ENCODE results near the gene TEF. TPM values are rescaled to one million over a fixed set of nuclear protein-coding genes. Genes with fewer than 3 reads are reported as not detected.

TEF gene, protein sequence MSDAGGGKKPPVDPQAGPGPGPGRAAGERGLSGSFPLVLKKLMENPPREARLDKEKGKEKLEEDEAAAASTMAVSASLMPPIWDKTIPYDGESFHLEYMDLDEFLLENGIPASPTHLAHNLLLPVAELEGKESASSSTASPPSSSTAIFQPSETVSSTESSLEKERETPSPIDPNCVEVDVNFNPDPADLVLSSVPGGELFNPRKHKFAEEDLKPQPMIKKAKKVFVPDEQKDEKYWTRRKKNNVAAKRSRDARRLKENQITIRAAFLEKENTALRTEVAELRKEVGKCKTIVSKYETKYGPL
- total RNA-seq: 8.9 TPM

DNA sequence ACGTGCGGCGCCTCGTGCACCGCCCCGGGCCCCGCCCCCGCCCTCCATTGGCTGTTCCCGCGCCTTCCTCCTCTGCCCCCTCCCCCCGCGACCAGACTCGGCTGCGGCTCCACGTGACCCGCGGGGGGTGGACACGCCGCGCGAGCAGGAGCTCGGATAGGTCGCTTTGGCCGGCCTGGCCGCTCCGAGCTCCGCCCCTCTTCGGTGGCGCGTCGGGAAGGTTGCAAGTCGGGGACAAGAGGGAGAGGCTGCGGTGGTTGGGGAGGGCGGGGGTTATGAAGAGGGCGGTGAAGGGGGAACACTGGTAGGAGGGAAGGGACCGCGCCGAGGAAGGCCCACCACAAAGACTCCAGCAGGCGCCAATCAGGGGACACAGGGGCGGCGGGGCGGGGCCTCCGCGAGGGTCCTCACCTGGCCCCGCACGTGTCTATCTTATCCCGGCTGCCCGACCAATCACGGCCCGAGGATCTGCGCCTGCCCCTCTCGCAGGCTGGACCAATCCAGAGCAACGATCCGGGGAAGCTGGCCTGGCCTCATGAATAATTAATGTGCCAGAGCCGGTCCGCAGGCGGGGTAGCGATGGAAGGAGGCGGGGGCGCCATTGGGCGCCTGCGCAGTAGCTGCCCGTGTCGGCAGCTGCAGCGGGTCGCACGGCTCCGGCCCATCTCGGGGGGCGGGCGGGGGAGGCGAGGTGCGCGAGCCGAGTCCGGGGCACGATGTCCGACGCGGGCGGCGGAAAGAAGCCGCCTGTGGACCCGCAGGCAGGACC is at the start of gene TEF:
Gene TEF, plus strand, starts transcription at position 614 of the 769 bp plus-strand sequence. Its CDS starts 103 bp downstream, at position 717.
- DNase-seq: peak; percentile 99

DNA sequence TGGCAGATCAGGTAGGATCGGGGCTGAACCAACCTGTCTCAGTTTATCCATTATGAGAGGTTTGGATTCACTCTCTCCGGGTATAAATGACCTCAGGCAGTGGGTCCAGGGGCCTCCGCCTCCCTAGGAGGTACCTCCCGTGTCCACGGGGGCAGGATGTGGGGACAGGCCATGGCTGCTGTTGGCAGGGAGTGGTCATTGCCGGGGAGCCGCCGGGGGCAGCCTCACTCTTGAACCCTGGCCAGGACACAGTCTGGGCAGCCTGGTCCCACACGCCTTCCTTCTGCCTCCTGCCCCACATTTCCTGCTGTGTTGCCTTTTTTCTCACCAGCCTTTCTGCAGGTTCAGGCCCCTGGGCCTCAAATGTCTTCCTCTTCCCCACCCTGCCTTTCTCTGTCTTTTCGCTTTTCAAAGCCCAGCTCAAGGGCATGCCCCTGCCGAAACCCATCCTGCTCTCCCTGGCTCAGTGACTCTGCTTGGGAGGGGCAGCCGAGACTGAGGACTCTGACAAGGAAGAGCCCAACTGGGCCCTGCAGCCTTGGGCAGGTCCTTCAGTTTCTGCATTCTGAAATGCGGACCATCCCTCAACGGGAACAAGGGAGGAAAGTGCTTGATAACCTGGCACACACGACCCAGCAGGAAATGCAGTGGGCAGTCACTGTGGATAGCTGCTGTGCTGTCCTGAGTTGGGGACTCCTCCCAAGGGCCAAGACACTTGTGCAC is 49.4 kb upstream of the TEF start:
- no peak for DNase-seq

DNA sequence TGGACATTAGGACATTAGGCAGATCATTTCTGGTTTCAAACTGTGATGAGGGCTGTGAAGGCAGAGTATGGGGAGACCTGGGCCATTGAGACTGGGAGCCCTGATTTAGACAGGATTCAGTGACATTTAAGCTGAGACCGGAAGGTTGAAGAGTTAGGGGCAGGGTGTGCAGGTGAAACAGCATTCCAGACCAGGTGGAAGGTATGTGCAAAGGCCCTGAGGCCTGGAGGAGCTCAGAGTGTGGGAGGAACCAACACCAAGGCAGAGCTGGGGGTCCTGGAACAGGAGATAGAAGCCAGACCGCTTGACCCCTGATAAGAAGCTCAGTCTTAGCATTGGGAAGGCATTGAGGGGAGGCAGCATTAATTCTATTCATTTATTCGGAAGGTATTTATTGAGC is 47.9 kb upstream of the TEF start:
- no peak for DNase-seq

DNA sequence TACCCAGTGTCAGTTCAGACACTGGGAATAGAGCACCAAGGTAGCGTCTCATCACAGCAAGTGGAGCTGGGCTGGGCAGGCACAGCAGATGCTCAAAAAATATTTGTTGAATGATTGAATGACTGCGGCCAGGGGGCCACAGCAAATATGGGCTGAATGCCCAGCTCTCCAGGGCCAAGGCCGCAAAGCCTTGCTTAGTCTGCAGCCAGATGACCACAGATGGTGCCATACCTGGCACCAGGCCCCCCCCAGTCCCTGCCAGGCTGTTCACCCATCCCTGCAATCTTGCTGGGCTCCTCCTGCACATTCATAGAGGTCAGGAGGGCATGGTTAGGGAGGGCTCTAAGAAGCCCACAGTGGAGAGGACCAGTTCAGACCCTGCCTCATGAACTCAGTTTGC is 47.5 kb upstream of the TEF start:
- DNase-seq: no peak

DNA sequence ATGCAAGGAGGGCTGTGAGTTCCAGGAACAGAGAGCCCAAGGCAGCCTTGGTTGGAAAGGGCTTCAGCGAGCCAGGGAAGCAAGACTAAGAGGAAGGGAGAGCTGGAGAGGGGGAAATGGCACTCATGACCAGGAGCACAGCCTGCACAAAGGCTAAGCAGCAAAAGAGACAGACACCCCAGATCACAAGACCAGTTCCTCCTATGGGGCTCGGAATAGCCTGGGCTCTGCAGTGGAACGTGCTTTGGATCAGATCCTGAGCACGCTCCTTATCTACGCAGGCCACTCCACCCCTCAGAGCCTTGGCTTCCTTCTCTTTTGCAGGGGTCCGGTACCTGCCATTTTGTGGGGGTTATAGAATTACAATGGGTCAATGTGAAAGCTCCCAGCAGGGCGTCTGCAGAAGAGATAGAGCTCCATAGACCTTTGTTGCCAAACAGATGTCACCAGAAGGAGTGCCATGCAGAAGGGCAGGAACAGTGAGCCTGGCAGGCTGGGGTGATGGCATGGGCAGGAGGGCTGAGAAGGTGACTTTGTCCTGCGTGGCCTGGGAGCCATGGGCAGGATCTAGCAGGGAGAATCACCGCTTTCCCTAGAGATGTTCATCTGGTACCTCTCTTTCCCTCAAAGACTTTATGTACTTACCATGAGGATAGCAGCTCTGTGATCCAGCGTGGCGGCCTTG is 46.6 kb upstream of the TEF start:
- no peak for DNase-seq

DNA sequence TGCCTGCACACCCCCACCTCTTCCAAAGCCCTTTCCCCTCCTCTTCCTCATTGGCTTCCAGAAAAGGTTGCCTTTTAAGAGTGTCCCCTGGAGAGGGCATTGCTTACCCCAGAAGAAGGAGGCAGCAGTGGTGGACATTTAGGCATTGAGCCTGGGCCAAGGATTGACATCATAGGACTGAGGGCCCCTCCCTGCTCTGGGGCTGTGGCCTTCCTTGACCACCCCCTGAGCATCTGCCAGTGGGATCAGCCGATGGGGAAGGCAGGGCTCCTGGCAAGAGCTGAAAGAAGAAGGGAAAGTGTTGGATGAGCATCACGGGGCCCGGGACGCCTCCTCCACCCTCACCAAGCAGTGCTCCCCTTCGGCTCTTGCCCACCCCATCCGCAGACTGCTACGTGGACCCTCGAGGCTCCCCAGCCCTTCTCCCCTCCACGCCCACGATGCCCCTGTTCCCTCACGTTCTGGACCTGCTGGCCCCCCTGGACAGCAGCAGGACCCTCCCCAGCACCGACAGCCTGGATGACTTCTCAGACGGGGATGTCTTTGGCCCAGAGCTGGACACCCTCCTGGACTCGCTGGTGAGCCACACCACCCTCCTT is 43.0 kb upstream of the TEF start:
- no peak for DNase-seq

DNA sequence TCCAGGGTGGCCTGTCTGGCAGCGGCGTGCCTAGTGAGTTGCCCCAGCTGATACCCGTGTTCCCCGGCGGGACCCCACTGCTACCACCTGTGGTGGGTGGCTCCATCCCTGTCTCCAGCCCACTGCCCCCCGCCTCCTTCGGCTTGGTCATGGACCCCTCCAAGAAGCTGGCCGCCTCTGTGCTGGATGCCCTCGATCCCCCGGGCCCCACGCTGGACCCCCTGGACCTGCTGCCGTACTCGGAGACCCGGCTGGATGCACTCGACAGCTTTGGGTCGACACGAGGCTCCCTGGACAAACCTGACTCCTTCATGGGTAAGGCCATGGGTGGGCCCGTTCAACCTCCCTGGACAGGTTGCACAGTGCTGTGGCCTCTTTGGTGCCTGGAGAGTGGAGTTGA is 41.9 kb upstream of the TEF start:
- no peak for DNase-seq

DNA sequence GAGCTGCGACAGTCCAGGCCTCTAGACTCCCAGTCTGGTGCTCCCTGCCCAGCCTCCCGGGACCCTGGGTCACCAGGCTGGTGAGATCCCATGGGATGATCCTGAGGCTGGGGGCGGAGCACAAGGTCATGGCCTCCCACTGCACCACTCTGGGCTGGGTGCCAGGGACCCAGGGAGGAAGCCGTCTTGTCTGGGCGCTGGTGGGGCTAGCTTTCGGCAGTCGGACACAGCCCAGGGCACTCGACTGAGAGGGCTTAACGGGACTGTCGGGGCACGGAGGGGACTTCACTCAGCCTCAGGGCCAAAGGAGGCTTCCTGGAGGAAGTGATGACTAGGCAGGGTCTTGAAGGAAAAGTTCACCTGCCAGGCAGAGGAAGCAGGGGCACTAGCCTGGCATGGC is 41.4 kb upstream of the TEF start:
- DNase-seq: no peak

DNA sequence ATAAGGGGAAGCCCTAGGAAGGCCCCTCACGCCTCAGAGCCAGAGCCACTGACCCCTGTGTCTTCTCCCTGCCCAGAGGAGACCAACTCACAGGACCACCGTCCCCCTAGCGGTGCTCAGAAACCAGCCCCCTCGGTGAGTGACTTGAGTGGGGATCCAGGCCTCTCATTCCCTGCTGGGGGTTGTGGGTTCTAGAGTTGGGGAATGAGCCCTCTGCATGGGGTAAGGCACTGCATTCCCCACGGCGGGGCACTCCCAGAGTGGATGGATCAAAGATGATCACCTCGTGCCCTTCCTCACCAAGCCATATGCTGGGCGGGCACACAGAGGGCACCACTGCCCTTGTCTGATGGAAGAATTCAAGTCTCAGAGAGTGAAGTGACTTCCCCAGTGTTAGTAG is 40.7 kb upstream of the TEF start:
- no peak for DNase-seq

DNA sequence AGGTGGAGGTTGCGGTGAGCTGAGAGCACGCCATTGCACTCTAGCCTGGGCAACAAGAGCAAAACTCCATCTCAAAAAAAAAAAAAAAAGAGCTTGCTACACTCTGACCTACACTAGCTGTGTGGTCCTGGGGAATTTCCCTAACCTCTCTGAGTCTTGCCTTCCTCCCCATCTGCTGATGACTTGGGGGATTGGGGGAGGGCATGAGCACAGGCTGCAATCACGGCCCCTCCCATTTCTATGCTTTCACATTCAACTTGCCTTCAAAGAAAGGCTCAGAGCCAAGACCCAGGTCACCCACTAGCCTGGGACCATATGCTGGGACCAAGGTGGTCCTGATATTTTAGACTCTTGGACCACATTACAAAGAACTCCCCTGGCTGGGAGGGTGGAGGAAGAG is 39.8 kb upstream of the TEF start:
- DNase-seq: no peak

DNA sequence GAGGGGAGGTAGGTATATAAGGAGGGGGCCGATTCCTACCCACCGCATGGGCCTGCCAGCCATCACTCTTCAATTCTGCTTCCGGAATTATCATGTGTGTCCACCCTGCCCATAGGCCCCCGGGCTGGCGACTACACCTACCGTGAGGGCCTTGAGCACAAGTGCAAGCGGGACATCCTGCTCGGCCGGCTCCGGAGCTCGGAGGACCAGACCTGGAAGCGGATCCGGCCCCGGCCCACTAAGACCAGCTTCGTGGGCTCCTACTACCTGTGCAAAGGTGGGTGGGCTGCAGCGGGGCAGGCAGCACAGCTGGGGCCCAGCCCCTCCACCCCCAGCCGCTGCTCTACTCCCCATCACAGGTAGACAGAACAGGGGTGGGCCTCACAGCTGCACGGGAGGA is 38.4 kb upstream of the TEF start:
- no peak for DNase-seq

DNA sequence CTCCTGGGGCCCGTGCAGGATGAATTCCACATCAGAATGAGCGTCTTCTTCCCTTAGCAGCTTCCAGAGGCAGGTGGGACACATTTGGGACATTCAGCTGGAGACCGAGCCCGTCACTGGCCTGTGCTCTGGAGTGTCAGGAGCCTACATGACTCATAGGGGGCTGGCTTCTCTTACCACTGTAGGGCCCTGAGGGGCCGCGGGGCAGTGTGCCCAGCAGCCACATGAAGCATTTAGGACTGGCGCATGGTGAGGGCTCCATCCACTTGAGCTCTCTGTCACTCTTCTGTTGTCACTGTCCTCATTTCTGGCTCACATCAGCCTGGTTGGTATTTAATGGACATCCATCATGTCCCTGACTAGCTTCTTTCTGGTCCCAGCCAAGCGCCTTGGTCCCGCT is 38.0 kb upstream of the TEF start:
- DNase-seq: no peak

DNA sequence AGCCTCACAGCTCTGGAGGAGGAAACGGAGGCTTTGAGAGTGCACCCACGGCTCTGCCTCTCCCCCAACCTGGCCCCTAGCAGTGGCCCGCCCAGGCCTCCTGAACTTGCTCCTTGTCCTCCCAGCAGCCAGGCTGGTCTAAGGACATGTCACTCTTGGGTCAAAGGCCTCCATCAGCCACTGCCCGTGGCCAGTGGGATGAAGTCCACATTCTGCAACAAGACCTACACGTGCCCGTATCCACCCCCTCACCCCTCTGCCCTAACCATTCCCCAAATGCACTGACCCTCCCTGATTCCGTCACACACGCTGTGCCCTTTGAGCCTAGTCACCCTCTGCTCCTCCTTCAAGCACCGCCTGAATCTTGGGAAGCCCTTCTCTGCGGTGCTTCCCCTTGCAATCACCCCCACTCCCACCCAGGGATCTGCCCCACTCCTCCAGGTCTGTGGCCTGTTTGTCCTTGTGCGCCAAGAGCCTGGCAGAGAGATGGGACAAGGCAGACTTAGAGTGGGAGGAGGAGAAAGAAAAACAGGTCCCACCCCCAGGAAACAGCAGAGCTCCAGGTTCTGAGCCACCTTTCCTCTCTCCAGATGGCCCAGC is 37.5 kb upstream of the TEF start:
- no peak for DNase-seq

DNA sequence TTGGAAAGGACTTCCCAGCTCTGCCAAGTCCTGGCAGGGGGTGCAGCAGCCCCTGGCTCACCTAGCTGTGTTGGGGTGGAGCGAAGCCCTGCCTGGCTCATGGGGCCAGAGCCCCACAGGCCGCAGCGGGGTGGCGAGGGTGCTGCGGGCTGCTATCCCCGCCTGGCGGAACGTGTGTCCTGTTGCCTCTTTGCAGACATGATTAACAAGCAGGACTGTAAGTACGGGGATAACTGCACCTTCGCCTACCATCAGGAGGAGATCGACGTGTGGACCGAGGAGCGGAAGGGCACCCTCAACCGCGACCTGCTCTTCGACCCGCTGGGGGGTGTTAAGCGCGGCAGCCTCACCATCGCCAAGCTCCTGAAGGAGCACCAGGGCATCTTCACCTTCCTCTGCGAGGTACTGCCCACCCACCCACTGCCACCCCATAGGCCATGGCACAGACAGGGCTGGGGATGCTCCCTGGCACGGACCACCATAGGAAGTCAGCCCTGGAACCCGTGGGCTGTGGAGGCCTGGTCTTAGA is 35.9 kb upstream of the TEF start:
- DNase-seq: no peak

DNA sequence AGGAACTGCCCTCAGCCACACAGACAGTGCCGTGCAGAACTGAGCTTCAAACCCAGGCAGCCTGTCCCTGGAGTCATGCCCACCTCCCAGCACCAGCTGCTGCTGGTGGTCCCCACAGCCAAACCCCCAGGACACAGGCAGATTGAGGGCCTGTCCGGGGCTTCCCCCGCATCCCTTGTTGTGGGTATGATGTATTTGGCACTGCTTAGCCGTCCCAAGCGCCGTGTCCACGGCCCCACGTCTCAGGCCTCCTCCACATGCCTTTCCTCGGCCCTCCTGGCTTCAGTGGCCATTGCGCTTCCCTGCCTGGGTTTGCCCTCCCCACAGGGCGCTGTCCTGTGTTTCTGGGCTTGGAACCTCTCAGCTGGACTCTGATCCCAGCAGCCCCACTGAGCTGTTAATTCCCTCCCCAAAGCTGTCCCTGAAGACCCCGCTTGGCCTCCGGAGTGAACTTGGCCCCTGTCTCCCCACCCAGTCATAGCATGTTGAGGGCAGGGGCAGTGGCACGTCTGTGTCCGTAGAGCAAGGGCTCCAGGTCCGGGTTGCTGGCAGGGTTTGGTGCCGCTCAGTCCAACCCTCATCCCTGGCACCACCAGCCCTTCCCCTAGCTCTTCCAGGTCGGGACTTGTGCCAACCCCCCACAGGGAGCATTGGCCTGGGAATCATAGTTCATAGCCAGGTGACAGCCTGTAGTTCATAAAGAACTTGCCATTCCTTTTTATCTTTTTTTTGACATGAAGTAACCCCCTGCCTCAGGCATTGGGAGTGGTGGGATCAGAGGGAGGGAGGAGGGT is 34.5 kb upstream of the TEF start:
- DNase-seq: no peak

DNA sequence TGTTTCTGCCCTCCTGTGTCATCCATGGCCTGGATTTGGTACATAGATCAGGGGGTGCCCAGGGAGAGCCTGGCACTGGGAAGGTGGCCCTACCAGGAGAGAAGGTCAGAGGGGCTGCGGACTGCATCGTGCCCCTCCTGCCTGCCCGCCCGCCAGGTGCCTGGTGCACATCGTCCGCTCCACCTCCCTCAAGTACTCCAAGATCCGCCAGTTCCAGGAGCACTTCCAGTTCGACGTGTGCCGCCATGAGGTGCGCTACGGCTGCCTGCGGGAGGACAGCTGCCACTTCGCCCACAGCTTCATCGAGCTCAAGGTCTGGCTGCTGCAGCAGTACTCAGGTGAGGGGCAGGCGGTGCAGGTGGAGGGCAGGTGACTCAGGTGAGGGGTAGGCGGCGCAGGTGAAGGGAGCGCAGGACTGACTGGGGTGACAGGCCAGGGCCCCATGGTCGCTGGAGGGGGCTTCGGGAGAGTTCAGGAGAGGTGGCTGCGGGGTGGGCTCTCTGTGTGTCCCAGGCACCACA is 32.7 kb upstream of the TEF start:
- no peak for DNase-seq

DNA sequence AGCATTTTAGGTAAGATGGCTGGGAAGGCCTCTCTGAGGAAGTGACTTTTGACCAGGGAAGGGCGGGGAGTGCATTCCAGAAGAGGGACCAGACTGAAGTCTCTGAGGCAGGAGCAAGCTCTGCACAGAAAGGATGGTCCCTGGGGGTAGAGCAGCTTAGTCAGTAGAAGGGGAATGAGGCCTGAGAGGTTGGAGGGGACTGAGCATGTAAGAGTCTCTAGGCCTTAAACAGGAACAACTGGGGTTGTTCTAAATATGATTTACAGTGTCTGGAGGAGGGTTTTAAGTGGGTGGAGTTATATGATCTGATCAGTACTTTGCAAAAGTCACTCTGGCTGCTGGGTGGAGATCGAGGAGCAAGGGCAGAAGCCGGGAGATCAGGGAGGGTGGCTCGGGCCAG is 31.7 kb upstream of the TEF start:
- no peak for DNase-seq

DNA sequence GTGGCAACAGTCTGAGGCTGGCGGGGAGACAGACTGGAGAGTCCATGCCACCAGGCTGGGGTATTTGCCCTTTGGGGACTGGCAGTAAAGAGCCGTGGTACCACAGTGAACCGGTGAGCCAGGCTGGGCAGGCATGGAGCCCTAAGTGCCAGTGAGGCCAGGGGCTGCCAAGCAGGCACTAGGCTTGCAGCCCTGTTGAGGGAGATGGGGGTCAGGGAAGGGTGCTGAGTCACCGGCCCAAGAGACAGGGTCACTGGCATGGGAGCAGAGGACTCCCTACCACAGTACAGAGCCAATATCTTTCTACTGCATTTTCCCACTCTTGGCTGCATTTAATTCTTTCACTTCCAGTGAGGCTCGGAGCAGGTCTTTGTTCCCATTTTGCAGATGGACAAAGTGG is 30.7 kb upstream of the TEF start:
- no peak for DNase-seq

DNA sequence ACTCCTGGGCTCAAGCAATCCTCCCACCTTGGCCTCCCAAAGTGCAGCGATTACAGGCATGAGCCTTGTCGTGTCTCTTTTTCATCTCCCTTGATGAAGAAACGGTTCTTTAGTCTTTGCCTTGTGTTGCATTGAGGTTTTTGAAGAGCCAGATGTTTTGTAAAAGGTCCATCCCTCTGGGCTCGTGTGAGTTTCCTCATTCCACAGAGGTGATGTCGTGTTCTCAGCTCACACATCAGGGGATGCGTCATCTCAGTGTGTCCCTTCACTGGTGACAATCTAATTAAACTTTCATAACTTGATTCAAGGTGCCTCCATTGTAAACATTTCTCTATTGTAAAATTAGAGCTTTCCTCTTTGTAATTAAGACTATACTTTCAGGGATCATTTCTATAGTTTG is 29.7 kb upstream of the TEF start:
- DNase-seq: no peak

DNA sequence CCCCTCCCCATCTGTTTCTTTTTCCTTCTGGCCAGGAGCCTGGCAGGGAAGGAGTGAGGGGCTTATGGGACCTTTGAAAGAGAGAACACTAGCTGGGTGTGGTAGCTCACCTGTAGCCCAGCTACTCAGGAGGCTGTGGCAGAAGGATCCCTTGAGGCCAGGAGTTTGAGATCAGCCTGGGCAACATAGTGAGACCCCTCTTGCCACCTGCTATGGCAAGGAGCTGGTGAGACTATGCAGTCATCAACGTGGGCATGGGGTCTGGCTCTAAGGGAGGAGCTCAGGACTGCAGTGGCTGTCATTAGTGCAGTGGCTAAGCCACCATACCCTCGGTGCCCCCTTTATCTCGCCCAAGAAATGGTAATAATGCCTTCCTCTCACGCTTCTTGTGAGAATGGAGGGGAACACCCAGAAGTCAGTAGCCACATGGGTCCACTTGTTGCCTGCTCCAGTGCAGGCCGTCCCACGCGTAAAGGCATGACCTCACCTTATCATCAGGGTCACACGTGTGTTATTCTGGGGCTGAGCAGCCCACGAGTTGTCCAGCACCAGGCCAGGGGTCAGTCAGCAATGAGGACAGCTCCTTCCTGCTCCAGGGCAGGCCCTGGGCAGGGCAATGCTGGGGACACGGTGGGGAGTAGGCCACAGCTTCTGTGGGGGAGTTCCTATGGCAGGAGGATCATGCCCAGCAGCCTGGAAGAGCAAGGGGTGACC is 27.7 kb upstream of the TEF start:
- DNase-seq: no peak

Measured in skin of body (tissue), 2 donors.